GM18519 (cell line): ENCODE data around the gene DDX41.

Experiments
- ATAC-seq: cut with Tn5 transposase; IDR thresholded peaks from one replicate; pipeline ENCODE4 v1.9.1; 2021; ENCODE audit warnings: mild to moderate bottlenecking, moderate library complexity; ENCODE audit not compliant: unreplicated experiment, low FRiP score

The DDX41 gene

GRCh38 chr5:177515580-177515979 is 1.2 kb downstream of the DDX41 start:
- no peak for ATAC-seq

GRCh38 chr5:177514541-177514940 is 2.2 kb downstream of the DDX41 start:
- ATAC-seq = no peak

GRCh38 chr5:177513500-177513899 is 3.3 kb downstream of the DDX41 start:
- ATAC-seq = no peak

- no peak for ATAC-seq
Observed at GRCh38 chr5:177512736-177513380, 3.9 kb downstream of the DDX41 start.

GRCh38 chr5:177511796-177512675 is 4.7 kb downstream of the DDX41 start:
- no peak for ATAC-seq

GRCh38 chr5:177511181-177511580 is 5.6 kb downstream of the DDX41 start:
- ATAC-seq = no peak

GRCh38 chr5:177510567-177511053 is 6.2 kb downstream of the DDX41 start:
- no peak for ATAC-seq

GRCh38 chr5:177509991-177510566 is 6.7 kb downstream of the DDX41 start:
- ATAC-seq = no peak

- no peak for ATAC-seq
Observed at GRCh38 chr5:177509381-177509951, 7.3 kb downstream of the DDX41 start, which contains the start of gene DOK3. Gene DOK3 (minus strand): TSS chr5:177509826. CDS start chr5:177509540, 286 bp downstream.

GRCh38 chr5:177508837-177509236 is 7.9 kb downstream of the DDX41 start:
- ATAC-seq = no peak

GRCh38 chr5:177508221-177508611 is 8.5 kb downstream of the DDX41 start:
- ATAC-seq = no peak

GRCh38 chr5:177507596-177508220 is 9.1 kb downstream of the DDX41 start:
- no peak for ATAC-seq

GRCh38 chr5:177507165-177507564 is 9.6 kb downstream of the DDX41 start:
- ATAC-seq = no peak

GRCh38 chr5:177505075-177505474 is 11.7 kb downstream of the DDX41 start:
- no peak for ATAC-seq

GRCh38 chr5:177504086-177505056 is 12.4 kb downstream of the DDX41 start:
- no peak for ATAC-seq

GRCh38 chr5:177503351-177504085 is 13.2 kb downstream of the DDX41 start:
- ATAC-seq = no peak

GRCh38 chr5:177502886-177503285 is 13.9 kb downstream of the DDX41 start:
- ATAC-seq = no peak

GRCh38 chr5:177501874-177502678 is 14.7 kb downstream of the DDX41 start:
- ATAC-seq = no peak
